Smooth muscle cell (in vitro differentiated cells): ENCODE measurements around the gene SMIM33. TPM values are rescaled to one million over a fixed set of nuclear protein-coding genes. Genes with fewer than 3 reads are reported as not detected.
"Not testable (repeated sequence)": the region's sequence is repeated elsewhere in the genome, so short reads cannot be mapped to it uniquely, and the experiment has no call there.

Experiments used
- DNase-seq: peaks from one replicate; lab custom pipeline; 2025; ENCODE audit not compliant: unreplicated experiment; lab: John Stamatoyannopoulos, UW
- H2AFZ ChIP-seq: fragments of 200-600 bp; sonication (generic); 2 replicates; pipeline ENCODE4 v1.6.0; 2016; ENCODE audit warnings: antibody characterized with exemption, low read depth, mild to moderate bottlenecking
- H3F3A ChIP-seq: fragments of 200-600 bp; sonication (generic); 2 replicates; pipeline ENCODE4 v1.6.0; 2017; ENCODE audit warnings: antibody characterized with exemption, low read depth
- H3K27ac ChIP-seq: fragments of 200-600 bp; sonication (generic); 2 replicates; pipeline ENCODE4 v1.5.1; 2016; ENCODE audit warnings: low read depth, mild to moderate bottlenecking
- H3K27me3 ChIP-seq: fragments of 200-600 bp; sonication (generic); 2 replicates; pipeline ENCODE4 v1.6.1; 2016; ENCODE audit warnings: low read depth, mild to moderate bottlenecking
- H3K36me3 ChIP-seq: fragments of 200-600 bp; sonication (generic); 2 replicates; pipeline ENCODE4 v1.5.1; 2016; ENCODE audit warnings: low read depth
- H3K4me1 ChIP-seq: fragments of 200-600 bp; sonication (generic); 2 replicates; pipeline ENCODE4 v1.5.1; 2016; ENCODE audit warnings: low read depth
- H3K4me2 ChIP-seq: fragments of 200-600 bp; sonication (generic); 2 replicates; pipeline ENCODE4 v1.6.0; 2016; ENCODE audit warnings: mild to moderate bottlenecking
- H3K4me3 ChIP-seq: fragments of 200-600 bp; sonication (generic); 2 replicates; pipeline ENCODE4 v1.5.1; 2016; ENCODE audit warnings: mild to moderate bottlenecking
- H3K79me2 ChIP-seq: fragments of 200-600 bp; sonication (generic); 2 replicates; pipeline ENCODE4 v1.6.0; 2016; ENCODE audit warnings: low read depth, mild to moderate bottlenecking
- H3K9ac ChIP-seq: fragments of 200-600 bp; sonication (generic); 2 replicates; pipeline ENCODE4 v1.6.0; 2016; ENCODE audit warnings: low read depth
- H3K9me3 ChIP-seq: fragments of 200-600 bp; sonication (generic); replicated peaks from 2 replicates; pipeline ENCODE4 v1.5.1; 2016; ENCODE audit warnings: low read depth
- H4K20me1 ChIP-seq: fragments of 200-600 bp; sonication (generic); 2 replicates; pipeline ENCODE4 v1.6.0; 2016; ENCODE audit warnings: low read depth
- WGBS: methylation state at CpG from one replicate; pipeline ENCODE4 v1.1.7; 2016; ENCODE audit warnings: low lambda C conversion rate; 5-methylcytosine and 5-hydroxymethylcytosine counted together
- polyA plus RNA-seq: library from polyadenylated mRNA; unstranded; fragments of >200 nt; fragmentation: Nextera tagmentation; extraction: Ambion mirVana; gene quantifications from 2 replicates; pipeline ENCODE4 v1.2.1, GENCODE V29; 2016
- total RNA-seq: library from RNA; depleted of rRNA; stranded (reverse); fragments of >200 nt; gene quantifications from 2 replicates; pipeline ENCODE4 v1.2.3, GENCODE V29; 2014
- TF ChIP-seq, protein P1 (sequence below): fragments of 200-600 bp; sonication (generic); IDR thresholded peaks from 2 replicates; pipeline ENCODE4 v1.5.1; 2017; ENCODE audit warnings: borderline replicate concordance, mild to moderate bottlenecking, antibody characterized with exemption; ENCODE audit not compliant: insufficient read depth, poor library complexity, severe bottlenecking

Gene SMIM33
- total and polyA plus RNA-seq, 2 experiments from 2014 or later = not detected

DNA sequence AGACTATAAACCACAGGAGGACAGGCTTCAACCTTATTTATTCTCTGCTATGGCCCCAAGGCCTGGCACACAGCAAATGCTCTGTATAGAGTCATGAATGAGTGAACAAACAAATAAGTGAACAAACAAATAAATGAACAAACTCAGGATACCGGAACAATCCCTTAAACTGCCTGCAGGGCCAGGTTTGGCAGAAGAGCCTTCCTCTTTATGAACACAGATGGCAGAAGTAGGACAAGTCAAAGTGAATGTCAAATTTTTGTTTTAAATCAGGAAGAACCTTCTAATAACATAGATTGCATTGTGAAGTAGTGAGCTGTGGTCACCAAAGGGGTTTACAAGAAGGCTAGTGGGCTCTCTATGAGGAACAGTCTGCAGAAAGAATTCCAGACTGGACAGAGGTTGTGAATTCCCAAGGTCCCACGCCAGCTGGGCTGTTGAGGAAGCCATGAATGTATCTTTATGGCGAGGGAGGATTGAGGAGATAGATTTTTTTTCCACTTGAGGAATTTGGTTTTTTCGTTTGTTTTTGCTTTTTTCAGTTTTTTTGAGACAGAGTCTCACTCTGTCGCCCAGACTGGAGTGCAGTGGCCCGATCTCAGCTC, 42.1 kb downstream of the SMIM33 start:
- Histone ChIP-seq H3K4me3 (no peak overlapping the region), H3K9ac (no peak overlapping the region), H3K4me2 (no peak overlapping the region), H4K20me1 (no peaks in the 10 kb centered on the region), H3K27ac (no peak overlapping the region), H3F3A (no peaks in the 10 kb centered on the region), H3K79me2 (no peaks in the 10 kb centered on the region), H3K4me1 (no peaks in the 10 kb centered on the region), H2AFZ (no peak overlapping the region), H3K9me3 (no peaks in the 10 kb centered on the region), H3K27me3 (no peaks in the 10 kb centered on the region), H3K36me3 (no peaks in the 10 kb centered on the region)
- no peak for DNase-seq
- TF ChIP-seq, protein P1, sequence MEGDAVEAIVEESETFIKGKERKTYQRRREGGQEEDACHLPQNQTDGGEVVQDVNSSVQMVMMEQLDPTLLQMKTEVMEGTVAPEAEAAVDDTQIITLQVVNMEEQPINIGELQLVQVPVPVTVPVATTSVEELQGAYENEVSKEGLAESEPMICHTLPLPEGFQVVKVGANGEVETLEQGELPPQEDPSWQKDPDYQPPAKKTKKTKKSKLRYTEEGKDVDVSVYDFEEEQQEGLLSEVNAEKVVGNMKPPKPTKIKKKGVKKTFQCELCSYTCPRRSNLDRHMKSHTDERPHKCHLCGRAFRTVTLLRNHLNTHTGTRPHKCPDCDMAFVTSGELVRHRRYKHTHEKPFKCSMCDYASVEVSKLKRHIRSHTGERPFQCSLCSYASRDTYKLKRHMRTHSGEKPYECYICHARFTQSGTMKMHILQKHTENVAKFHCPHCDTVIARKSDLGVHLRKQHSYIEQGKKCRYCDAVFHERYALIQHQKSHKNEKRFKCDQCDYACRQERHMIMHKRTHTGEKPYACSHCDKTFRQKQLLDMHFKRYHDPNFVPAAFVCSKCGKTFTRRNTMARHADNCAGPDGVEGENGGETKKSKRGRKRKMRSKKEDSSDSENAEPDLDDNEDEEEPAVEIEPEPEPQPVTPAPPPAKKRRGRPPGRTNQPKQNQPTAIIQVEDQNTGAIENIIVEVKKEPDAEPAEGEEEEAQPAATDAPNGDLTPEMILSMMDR = no peak
- 81% methylated on average over 6 of the region's 6 CpGs for WGBS

GRCh38 chr5:139513434-139513833, 42.6 kb downstream of the SMIM33 start:
- not testable (repeated sequence) for H2AFZ ChIP-seq, H3K9me3 ChIP-seq, H3K27ac ChIP-seq, H3K27me3 ChIP-seq, H3K4me2 ChIP-seq, H3K4me1 ChIP-seq, H3F3A ChIP-seq, H3K36me3 ChIP-seq, H3K9ac ChIP-seq, H3K79me2 ChIP-seq, H4K20me1 ChIP-seq, H3K4me3 ChIP-seq
- 89% methylated on average over 5 of the region's 5 CpGs for WGBS
- DNase-seq = peak; percentile 8
- TF ChIP-seq, protein P1 = peak; percentile 66

GRCh38 chr5:139513852-139514485, 43.2 kb downstream of the SMIM33 start:
- Histone ChIP-seq H3K27ac (no peak overlapping the region), H2AFZ (no peak overlapping the region), H3K9me3 (no peaks in the 10 kb centered on the region), H3K4me3 (no peak overlapping the region), H4K20me1 (no peaks in the 10 kb centered on the region), H3K4me1 (no peaks in the 10 kb centered on the region), H3K36me3 (no peaks in the 10 kb centered on the region), H3K9ac (no peak overlapping the region), H3K79me2 (no peaks in the 10 kb centered on the region), H3K4me2 (no peak overlapping the region), H3F3A (no peaks in the 10 kb centered on the region), H3K27me3 (no peaks in the 10 kb centered on the region)
- 88% methylated on average over 6 of the region's 6 CpGs for WGBS
- no peak for DNase-seq
- TF ChIP-seq, protein P1 = no peak

DNA sequence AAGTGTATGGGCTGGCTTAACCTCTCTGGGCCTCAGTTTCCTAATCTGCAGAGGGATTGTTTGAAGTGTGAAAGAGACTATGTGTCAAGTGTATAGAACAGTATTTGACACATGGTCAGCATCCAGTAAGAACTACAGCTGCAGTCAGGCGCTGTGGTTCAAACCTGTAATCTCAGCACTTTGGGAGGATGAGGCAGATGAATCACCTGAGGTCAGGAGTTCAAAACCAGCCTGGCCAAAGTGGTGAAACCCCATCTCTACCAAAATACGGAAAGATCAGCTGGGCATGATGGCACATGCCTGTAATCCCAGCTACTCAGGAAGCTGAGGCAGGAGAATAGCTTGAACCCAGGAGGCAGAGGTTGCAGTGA, 43.7 kb downstream of the SMIM33 start:
- Histone ChIP-seq H3K9me3 (no peaks in the 10 kb centered on the region), H3K27ac (no peak overlapping the region), H3K4me1 (no peaks in the 10 kb centered on the region), H3K27me3 (no peaks in the 10 kb centered on the region), H3K4me2 (no peak overlapping the region), H3K4me3 (no peak overlapping the region), H3K79me2 (no peaks in the 10 kb centered on the region), H3K36me3 (no peaks in the 10 kb centered on the region), H3K9ac (no peak overlapping the region), H2AFZ (no peak overlapping the region), H3F3A (no peaks in the 10 kb centered on the region), H4K20me1 (no peaks in the 10 kb centered on the region)
- TF ChIP-seq, protein P1 = no peak
- 93% methylated on average over 2 of the region's 2 CpGs for WGBS
- DNase-seq = no peak
